NCI-H2081 treated with DMSO at 0.1 percent for 48 hours (cell line): ENCODE data around the gene WNT2B.

Experiments
- DNase-seq: peaks from one replicate; lab custom pipeline; 2025; lab: John Stamatoyannopoulos, UW

WNT2B gene

DNA sequence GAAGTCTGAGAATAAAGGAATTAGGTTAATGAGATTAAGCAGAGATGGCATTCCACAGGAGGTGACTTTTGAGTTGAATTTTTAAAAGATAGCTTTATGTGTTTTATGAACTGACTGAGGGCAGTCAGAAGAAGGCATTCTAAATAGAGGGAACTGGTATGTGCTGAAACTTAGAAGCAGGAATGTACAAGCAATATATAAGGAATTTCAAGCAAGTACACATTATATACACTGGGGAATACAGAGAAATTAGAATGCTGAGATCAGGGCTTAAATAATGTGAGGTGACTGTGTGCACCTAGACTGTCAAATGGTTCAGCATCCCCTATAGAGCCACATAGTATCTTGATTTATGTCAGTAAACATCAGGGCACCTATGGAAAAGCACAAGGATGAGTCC, 19.3 kb downstream of the WNT2B start:
- DNase-seq = no peak

DNA sequence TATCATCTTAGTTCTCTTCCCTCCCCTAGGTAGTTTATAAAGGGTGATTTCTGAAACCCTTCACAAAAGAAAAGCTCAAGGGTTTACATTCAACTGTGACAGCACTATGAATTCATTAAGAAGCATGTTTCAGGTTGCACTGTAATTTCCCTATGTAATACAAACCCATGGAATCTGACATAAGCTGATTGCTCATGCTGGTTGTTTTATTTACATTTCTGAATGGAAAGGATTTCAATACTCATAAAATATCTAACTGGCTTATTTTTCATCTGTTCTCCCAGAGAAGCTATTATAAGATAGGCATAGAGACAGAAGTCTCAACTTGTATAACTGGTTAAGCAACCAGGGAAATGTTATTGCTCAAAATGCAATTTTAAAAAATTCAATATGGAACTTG, 20.5 kb downstream of the WNT2B start:
- DNase-seq = no peak

DNA sequence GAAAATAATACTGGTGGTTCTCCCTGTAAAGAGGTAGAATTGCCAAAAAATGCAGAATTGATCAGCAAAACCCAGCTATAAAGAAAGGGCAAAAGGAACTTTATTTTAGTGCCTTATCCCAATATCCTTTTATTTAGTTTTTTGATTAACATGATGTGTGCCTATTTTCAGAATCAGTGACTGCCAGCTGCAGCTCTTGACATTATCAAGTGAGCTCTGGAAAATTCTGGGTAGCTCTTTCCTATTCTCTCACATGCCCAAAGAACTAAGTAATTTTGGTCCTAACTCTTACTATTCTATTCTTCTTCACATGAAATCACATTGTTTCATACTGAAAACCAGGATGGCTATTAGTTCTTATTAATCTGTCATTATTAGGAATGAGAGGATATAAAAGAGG, 22.1 kb downstream of the WNT2B start:
- no peak for DNase-seq

DNA sequence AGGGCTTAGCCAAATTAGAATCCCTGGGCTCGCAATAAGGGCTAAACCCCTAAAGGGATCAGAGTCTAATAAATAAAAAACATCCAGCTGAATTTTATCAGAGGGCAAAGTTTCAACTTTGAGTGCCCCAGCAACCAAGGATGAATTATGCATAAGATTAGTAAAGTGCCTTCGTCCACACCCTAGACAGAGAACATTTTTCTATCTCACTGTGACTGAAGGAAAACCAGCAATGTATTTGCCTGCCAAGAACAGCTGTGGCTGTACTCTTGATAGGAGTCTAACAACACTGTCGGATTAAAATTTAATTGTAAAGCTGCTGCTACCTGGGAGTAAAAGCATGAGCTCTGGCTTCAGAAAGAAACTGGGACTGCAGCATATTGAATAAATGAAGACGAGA, 23.3 kb downstream of the WNT2B start:
- no peak for DNase-seq

DNA sequence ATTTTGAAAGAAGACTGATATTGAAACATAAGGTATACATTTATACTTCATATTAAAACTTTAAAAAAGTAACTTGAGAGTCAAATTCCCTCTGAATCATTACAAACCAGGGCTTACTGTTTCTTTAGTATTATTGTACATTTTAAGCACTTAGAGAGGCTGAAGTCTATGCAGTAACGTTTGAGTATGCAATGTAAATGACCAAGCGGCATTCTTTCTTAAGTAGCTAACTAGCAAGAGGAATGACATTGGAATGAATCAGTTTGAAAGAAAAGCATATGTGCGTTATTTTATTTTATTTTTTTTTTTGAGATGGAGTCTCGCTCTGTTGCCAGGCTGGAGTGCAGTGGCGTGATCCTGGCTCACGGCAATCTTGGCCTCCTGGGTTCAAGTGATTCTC, 24.3 kb downstream of the WNT2B start:
- no peak for DNase-seq

DNA sequence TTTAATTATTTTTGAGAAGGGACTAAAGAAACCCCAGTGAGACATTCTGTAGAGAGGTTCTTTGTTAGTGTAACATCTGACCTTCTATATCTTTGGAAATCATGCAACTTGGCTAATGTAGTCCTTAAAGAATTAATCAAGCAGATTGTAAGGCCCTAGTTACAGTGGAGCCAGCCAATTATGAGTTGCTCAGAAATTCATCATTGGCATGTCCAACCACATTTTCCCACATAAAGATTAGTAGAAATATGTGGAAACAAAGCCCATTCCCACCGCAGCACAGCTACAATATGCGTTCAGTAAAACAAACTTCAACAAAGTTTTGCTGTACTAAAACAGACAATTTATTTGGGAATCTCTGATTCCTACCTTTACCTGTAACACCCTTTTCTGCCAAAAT, 27.8 kb downstream of the WNT2B start:
- no peak for DNase-seq

DNA sequence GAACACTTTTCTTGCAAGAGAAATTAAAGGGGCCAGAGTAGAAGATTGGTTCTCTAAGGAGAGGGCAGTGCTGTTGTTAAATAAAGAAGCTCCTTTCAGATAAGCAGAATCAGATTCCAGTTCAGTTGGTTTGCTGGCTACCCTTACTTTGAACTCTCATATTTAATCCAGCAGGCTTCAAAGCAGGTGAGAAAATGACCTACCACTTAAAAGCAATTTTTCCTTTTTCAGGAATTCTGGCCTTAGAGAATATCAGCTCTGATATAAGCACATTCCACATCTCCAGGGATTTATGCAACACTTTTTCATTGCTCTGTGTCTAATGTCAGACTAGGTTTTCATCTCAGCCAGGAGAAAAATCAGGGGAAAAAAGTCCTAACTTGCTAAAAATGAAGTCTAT, 28.7 kb downstream of the WNT2B start:
- no peak for DNase-seq

DNA sequence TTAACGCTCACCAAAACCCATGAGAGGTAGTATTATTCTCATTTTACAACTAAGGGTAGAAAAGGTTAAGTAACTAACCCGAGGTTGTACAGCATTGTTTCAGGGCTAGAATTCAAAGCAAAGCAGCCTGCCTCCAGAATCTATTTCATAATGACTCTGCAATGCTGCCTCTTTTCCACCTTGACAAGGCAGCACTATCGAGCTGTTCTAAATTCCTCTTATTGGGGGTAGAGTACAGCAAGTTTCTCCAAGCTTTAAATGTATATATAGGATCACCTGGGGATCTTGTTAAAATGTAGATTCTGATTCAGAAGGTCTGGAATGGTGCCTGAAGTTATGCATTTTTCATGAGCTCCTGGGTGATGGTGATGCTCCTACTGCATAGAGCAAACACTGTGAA, 30.1 kb downstream of the WNT2B start:
- DNase-seq = no peak

DNA sequence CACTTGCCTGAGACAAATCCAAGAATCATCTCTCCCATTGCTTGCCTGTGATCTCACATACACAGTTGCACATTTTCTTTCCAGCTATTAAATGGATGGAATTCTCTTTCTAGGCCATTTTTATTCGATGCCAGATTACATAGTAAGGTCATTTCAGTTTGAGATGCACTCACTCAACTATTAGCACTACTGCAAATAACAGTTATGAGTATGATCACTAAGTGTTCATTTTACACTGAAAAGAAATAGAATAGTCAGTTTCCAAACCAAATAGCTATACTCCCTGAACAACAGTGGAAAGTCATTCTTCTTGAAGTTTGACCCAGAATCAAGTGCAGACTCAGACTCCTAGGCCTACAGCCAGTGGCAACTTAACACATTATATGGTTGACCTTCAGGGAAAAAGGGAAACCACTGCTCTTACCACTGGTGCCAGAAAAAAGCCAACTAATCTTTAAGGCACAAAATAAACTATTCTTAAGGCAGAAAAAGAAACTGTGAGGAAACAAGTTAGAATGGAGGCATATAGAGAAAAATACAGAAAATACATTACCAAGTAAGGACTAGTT, 31.5 kb downstream of the WNT2B start:
- no peak for DNase-seq

DNA sequence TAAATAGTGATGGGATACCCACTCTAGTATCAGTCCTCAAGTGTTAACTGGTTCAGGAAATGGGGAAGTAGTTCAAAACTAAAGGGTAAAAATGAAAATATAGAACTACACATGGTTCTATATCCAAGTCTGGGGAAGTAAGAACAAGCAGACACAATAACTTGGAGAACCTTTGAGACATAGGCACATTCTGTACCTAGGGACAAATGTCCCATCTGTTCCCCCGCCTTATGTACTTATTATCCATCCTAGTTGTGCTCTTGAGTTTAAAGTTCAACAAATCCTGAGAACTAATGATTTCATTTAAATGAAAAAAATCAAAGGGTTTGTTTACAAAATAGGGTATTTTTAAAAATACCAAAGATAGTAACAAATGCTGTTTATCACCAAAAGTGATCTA, 32.5 kb downstream of the WNT2B start:
- no peak for DNase-seq

DNA sequence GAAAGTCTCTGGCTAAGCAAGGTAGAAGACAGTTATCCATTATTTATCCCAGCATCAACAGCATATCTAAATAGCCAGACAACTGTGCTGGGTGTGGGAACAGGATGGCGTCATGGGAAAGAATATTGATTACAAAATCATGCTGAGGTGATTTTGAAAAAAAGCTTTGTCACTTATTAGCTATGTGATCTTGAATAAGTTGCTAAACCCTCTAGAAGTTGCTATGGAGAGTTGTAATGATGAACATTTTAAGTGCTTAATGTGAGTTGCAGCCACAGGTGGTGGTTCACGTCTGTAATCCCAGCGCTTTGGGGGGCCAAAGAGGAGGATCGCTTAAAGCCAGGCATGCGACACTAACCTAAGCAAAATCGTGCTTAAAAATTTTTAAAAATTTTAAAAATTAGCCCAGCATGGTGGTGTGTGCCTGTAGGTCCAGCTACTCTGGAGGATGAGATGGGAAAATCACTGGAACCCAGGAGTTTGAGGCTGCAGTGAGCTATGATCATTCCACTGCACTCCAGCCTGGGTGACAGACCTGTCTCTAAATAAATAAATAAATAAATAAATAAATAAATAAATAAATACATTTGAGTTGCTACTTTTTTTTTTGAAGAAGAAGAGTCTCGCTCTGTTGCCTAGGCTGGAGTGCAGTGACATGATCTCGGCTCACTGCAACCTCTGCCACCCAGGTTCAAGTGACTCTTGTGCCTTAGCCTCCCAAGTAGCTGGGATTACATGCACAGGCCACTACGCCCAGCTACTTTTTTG, 33.6 kb downstream of the WNT2B start:
- DNase-seq = no peak

DNA sequence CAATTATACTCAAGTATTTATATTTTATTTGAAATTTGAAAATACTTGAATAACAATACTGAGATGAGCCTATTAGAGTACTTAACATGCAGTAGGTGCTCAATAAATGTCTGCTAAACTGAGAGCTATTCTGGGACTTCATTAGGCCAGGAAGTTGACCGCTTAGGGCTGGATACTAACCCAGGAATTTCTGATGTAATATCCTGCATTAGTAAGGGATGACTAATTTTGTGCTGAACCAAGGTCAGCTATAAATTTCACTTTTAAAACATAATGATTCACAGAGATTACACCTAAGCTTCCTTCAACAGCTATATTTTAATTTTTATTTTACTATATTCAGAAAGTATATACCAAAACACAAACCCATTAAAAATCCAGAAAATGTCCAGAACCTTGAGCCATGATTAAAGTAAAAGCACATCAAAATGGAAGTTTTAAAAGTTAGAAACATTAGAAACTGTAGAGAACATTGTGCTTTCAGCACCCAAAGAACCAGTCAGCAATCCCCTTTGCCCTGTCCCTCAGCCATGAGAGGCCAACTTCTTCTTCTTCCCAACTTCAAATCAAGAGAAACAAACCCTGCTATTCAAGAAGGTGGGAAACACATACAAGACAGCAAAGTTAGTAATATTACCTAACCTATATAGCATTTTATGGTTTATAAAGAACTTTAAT, 35.4 kb downstream of the WNT2B start:
- no peak for DNase-seq

DNA sequence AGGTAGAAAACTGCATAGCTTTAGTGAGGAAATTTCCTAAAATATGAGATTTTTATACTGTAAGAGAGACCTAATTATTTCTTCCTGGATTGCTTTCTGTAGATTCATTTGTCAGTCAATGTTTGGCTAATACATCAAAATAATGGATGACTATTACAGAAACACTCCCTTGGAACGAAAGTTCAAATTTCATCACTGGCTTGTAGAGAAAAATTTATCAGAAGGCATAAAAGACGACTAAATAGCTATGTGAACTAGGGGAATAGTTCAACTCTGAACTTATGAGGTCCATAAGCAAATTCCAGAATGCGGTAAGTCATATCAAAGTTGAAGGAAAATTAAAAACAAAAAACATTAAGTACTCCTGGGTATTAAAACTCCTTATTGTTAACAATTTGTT, 36.0 kb downstream of the WNT2B start:
- DNase-seq = no peak

DNA sequence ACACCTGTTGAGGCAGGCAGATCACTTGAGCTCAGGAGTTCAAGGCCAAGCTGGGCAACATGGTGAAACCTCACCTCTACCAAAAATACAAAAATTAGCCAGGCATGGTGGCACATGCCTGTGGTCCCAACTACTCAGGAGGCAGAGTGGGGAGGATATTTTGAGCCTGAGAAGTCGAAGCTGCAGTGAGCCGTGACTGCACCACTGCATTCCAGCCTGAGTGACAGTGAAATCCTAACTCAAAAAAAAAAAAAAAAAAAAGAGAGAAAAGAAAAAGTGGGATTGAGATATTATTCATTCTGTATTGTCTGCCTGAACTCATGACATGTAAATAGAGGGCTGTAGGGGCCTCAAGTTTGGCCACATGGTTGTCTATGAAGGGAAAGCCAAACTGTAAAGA, 37.3 kb downstream of the WNT2B start:
- no peak for DNase-seq

DNA sequence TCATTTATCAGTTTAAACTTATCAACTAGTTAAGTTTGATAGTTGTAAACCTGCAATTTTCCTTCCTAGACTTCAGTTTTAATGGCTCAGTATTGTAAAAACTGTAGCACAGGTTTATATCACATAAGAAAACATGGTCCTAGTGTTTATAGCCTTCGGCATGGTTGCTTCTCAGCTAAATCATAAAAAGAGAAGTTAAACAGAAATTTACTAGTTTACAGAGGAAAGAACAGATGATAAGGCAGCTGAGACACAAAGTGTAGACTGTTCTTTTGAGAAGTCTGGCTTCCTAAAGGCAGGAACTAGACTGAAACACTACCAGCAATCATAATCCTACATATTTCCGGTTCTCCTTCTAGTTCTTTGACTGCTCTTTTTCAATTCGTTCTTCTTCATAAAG, 39.8 kb downstream of the WNT2B start:
- no peak for DNase-seq

DNA sequence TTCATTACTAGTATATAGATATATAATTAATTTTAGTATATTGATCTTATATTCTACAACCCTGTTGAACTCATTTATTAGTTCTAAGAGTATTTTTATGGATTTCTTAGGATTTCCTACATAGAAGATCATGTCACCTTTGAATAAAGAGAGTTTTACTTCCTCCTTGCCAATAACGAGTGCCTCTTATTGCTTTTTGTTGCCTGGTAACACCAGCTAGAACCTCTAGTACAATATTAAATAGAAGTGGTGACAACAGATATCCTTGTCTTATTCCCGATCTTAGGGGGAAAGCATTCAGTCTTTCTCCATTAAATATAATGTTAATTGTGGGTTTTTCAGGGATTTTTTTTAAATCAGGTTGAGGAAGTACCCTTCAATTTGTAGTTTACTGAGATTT, 40.8 kb downstream of the WNT2B start:
- no peak for DNase-seq

DNA sequence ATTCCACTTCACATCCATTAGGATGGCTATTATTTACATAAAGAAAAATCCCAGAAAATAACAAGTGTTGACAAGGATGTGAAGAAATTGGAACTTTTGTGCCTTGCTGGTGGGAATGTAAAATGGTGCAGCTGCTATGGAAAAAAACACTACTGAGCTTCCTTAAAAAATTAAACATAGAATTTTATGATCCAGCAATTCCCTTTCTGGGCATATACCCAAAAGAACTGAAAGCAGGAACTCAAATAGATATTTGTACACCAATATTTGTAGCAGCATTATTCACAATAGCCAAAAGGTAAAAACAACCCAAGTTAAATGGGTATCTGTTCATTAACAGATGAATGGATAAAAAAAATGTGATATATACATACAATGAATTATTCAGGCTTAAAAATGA, 45.6 kb downstream of the WNT2B start:
- no peak for DNase-seq

DNA sequence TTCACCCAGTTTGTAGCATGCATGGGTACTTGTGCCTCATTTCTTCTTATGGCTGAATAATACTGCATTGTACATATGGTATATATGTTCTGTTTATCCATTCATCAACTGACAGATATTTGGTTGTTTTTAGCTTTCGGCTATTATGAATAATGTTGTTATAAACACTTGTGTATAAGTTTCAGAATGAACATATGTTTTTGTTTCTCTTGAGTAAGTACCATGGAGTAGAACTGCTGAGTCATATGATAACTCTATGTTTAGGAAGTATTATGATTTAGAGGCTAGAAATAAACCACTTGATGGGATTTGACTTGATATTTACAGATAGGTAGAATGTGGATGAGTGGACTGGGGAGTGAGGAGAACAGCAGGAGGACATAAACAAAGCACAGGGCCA, 48.6 kb downstream of the WNT2B start:
- no peak for DNase-seq

DNA sequence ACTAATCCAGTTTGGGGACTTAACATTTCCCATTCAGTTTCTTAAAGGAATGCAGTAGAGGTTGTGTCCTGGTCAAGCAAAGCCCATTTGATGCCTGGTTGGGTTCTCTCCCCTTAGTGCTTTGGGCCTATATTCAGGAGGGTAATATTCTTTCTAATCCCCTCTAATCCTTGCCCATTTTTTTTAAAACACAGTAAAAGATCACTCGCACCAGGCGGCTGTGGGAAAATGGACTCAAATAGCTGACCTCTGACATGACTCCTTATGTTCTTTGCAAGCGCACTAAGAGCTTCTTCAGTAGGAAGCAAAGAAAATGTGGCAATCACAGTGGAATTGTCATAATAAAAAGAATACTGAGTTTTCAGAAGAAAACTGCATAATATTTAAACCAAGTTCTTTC, 49.9 kb downstream of the WNT2B start:
- DNase-seq = no peak

DNA sequence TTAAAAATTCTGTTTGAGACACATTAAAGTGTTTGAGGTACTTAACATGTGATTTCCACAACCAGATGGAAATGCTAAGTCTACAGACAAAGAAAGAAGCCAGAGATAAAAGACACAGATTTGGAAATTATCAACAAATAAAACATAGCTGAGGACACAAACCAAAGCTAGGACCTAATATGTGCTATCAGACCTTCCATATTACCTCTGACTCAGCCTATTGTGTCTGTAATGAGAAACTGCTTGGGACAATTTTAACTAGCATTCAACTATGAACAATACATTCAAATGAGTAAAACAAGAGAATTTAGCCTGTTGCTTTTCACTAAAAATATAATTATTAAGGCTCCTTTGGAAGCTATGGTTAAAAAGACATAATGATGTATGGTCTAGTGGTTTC, 54.6 kb downstream of the WNT2B start:
- DNase-seq = no peak

DNA sequence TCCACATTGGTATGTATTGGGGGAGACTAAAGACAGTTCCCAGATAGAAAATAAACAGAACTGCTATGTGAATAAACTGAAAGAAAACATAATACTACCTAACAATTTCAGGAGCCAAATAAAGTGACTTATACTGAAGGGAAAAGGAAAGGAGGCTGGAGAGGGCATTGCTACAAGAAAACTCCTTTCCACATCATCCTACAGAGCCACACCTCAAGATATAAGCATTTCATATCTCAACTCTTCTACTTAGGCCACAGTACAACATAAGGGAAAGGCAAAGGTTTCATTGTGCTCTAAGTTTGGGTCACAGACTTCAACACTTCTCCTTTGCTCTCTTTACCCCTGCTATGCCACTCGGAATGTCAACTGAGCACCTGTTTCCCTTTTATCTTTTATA, 55.3 kb downstream of the WNT2B start:
- DNase-seq = no peak

DNA sequence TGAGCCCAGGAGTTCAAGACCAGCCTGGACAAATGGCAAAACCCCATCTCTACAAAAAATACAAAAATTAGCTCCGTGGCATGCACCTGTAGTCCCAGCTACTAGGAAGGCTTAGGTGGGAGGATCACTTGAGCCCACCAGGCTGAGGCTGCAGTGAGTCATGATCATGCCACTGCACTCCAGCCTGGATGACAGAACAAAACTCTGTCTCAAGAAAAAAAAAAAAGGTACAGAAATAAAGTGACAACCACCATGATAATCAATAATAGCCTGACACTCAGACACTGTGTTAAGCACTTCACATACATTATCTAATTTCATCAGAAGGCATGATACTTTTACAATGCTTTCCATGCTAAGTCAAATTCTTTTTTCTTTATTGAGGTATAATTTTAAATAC, 57.0 kb downstream of the WNT2B start:
- no peak for DNase-seq

DNA sequence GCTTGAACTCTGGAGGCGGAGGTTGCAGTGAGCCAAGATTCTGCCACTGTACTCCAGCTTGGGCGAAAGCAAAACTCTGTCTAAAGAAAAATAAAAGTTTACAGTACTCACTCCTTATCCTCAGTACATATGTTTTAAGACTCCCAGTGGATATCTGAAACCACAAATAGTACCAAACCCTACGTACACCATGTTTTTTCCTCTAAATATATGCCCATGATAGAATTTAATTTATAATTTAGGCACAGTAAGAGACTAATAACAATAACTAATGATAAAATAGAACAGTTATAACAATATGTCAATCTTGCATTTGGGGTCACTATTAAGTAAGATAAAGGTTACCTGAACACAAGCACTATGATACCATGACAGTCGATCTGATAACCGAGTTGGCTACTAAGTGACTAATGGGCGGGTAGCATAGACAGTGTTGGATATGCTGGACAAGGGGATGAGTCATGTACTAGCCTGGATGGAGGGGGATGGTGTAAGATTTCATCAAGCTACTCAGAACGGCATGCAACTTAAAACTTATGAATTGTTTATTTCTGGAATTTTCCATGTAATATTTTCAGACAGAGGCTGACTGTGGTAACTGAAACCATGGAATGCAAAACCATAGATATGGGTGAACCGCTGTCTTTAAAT, 66.5 kb downstream of the WNT2B start:
- DNase-seq = no peak
